Keratinocyte (primary cell): ENCODE measurements around the gene FAM53B. TPM values are rescaled to one million over a fixed set of nuclear protein-coding genes. Genes with fewer than 3 reads are reported as not detected.

ENCODE experiments used
- DNase-seq: peaks from one replicate; pipeline ENCODE4 v3.0.0-alpha.2; 2011; ENCODE audit warnings: low read depth, missing footprints, low spot score
- FAIRE-seq: peaks from 2 replicates; lab custom pipeline; 2011; peaks lifted over from hg19 to GRCh38; lab: Jason Lieb, UNC
- H2AFZ ChIP-seq: 2 replicates; pipeline ENCODE4 v1.6.0; 2012; ENCODE audit warnings: low read length, control low read depth, inconsistent platforms; ENCODE audit not compliant: control insufficient read depth
- H3K27ac ChIP-seq: 2 replicates; pipeline ENCODE4 v1.5.1; 2011; ENCODE audit warnings: low read length; ENCODE audit not compliant: control insufficient read depth, insufficient read depth
- H3K27me3 ChIP-seq: 3 replicates; pipeline ENCODE4 v1.6.0; 2011; ENCODE audit warnings: low read length; ENCODE audit not compliant: control insufficient read depth, insufficient read depth; ENCODE audit errors: extremely low read depth
- H3K36me3 ChIP-seq, 2 experiments: 2 replicates in 1 of 2; 3 replicates in 1 of 2; pipeline ENCODE4 v1.5.1; 2011; ENCODE audit warnings: low read length in 2 of 2, mild to moderate bottlenecking in 1 of 2; ENCODE audit not compliant: control insufficient read depth in 2 of 2, insufficient read depth in 2 of 2; ENCODE audit errors: extremely low read depth in 1 of 2
- H3K4me1 ChIP-seq: 3 replicates; pipeline ENCODE4 v1.5.1; 2011; ENCODE audit warnings: low read length; ENCODE audit not compliant: control insufficient read depth, insufficient read depth; ENCODE audit errors: extremely low read depth
- H3K4me2 ChIP-seq: 3 replicates; pipeline ENCODE4 v1.6.0; 2011; ENCODE audit warnings: low read depth, low read length; ENCODE audit not compliant: control insufficient read depth, insufficient read depth; ENCODE audit errors: extremely low read depth
- H3K4me3 ChIP-seq, 3 experiments: fragments of 200-600 bp in 1 of 3; sonication (generic) in 1 of 3; 2 replicates in 2 of 3; 3 replicates in 1 of 3; pipeline ENCODE4 v1.5.1; 2011 to 2016; ENCODE audit warnings: low read length in 3 of 3, mild to moderate bottlenecking in 3 of 3, control low read depth in 2 of 3, inconsistent platforms in 1 of 3, low read depth in 1 of 3, mixed read lengths in 1 of 3, mixed run types in 1 of 3, moderate library complexity in 1 of 3; ENCODE audit not compliant: control insufficient read depth in 2 of 3, insufficient read depth in 2 of 3; ENCODE audit errors: extremely low read depth in 1 of 3
- H3K79me2 ChIP-seq: 2 replicates; pipeline ENCODE4 v1.6.0; 2012; ENCODE audit warnings: low read length; ENCODE audit not compliant: control insufficient read depth, insufficient read depth
- H3K9ac ChIP-seq: 3 replicates; pipeline ENCODE4 v1.6.0; 2011; ENCODE audit warnings: low read length; ENCODE audit not compliant: control insufficient read depth, insufficient read depth; ENCODE audit errors: extremely low read depth
- H3K9me1 ChIP-seq: 3 replicates; pipeline ENCODE4 v1.6.0; 2011; ENCODE audit warnings: low read length; ENCODE audit not compliant: control insufficient read depth, insufficient read depth; ENCODE audit errors: extremely low read depth
- H3K9me3 ChIP-seq: 2 replicates; pipeline ENCODE4 v1.5.1; 2012; ENCODE audit warnings: low read depth, low read length; ENCODE audit not compliant: control insufficient read depth
- H4K20me1 ChIP-seq: 3 replicates; pipeline ENCODE4 v1.6.0; 2011; ENCODE audit warnings: low read length; ENCODE audit not compliant: control insufficient read depth, insufficient read depth; ENCODE audit errors: extremely low read depth
- EZH2 ChIP-seq: IDR thresholded peaks from one replicate; pipeline ENCODE4 v1.6.1; 2012; ENCODE audit warnings: inconsistent platforms, mild to moderate bottlenecking, low read length, moderate library complexity
- dilution Hi-C: fragments of 300-500 bp; cut with MboI; formaldehyde crosslinking; loops from one replicate; pipeline ENCODE4 v1.7.0; 2020; ENCODE audit warnings: low sequenced_read_pairs; ENCODE audit not compliant: extremely low pct_ligation_motif_present
- polyA plus RNA-seq, 5 experiments: library from polyadenylated mRNA; depleted of rRNA in 3 of 5; stranded (reverse) in 3 of 5; stranded (forward) in 1 of 5; unstranded in 1 of 5; fragments of >200 nt; gene quantifications; 1 replicate in 1 of 5; 2 replicates in 3 of 5; 3 replicates in 1 of 5; pipeline versions ENCODE4 v1.2.1 to v1.2.3, GENCODE V29; 2011 to 2012; ENCODE audit warnings: missing spikeins in 2 of 5, low read depth in 1 of 5, low replicate concordance in 1 of 5
- TF ChIP-seq, protein P1 (sequence below), 3 experiments: IDR thresholded peaks in 1 of 3; conservative IDR thresholded peaks in 1 of 3; optimal IDR thresholded peaks in 1 of 3; 2 replicates in 2 of 3; 3 replicates in 1 of 3; pipeline versions ENCODE3 to v1.5.1; 2011; ENCODE audit warnings: low read length in 3 of 3, mild to moderate bottlenecking in 3 of 3, moderate library complexity in 2 of 3, control low read depth in 1 of 3, inconsistent platforms in 1 of 3; ENCODE audit not compliant: insufficient read depth in 2 of 3; ENCODE audit errors: extremely low read depth in 1 of 3

Gene FAM53B
- polyA plus RNA-seq, 1 donor (not counting 4 experiments of a cell fraction or from before 2014, with no cell fraction given) = 8.6 TPM

DNA sequence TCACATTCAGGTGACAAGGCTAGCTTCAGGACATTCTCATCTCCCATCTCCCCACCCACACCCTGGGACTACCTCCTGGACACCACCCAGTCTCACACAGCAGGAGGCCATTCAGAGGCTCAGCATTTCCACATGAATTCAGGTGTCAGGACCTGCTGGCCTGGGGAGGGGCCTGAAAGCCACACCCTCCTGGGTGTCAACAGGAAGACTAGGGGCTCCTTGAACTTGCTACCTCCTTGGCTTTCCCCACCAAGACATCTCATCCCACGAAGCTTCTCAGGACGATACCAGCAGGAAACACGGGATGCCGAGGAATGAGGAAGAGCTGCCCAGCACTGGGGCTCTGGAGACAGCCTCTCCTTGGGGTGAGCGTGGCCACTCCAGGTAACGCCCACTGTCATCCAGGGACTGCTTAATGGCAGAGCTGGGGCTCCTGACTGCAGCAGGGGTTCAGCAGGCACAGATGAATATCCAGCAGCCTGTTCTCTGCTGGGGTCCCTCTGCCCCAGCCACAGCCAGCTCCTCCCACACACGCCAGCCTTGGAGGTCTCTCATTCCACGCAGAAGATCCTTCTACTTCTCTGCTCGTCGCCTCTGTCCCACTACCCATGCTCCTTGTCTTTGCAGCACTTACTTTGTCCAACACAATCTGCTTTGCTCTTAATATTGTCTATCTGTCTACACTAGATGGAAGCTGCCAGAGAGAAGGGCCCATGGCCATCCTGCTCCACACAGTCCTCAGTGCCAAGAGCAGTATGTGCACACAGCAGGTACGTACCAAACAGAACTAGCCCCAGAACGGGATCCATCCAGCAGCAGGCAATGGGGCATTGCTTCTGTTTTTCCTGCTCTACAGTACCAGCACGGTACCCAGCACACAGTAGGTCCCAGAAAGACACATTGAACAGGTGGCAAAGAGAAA is 88.7 kb downstream of the FAM53B start:
- no peak for DNase-seq
- no peak for FAIRE-seq
- Histone ChIP-seq H3K27me3 (no peaks in the 10 kb centered on the region), H2AFZ (no peak overlapping the region), H3K4me1 (peaks cover 27% of the 10 kb centered on the region), H3K36me3 (peaks cover 2 to 7% of the 10 kb centered on the region in 2 experiments), H3K9ac (peak overlapping the region; percentile 77), H3K4me3 (peak overlapping the region in 1 of 3 experiments; percentile 9), H3K9me3 (no peaks in the 10 kb centered on the region), H4K20me1 (no peaks in the 10 kb centered on the region), H3K4me2 (peak overlapping the region; percentile 72), H3K27ac (peak overlapping the region; percentile 89), H3K79me2 (peaks cover 15% of the 10 kb centered on the region), H3K9me1 (no peaks in the 10 kb centered on the region)
- dilution Hi-C loops = no loop called here
- no peak for TF ChIP-seq EZH2
- TF ChIP-seq, protein P1, sequence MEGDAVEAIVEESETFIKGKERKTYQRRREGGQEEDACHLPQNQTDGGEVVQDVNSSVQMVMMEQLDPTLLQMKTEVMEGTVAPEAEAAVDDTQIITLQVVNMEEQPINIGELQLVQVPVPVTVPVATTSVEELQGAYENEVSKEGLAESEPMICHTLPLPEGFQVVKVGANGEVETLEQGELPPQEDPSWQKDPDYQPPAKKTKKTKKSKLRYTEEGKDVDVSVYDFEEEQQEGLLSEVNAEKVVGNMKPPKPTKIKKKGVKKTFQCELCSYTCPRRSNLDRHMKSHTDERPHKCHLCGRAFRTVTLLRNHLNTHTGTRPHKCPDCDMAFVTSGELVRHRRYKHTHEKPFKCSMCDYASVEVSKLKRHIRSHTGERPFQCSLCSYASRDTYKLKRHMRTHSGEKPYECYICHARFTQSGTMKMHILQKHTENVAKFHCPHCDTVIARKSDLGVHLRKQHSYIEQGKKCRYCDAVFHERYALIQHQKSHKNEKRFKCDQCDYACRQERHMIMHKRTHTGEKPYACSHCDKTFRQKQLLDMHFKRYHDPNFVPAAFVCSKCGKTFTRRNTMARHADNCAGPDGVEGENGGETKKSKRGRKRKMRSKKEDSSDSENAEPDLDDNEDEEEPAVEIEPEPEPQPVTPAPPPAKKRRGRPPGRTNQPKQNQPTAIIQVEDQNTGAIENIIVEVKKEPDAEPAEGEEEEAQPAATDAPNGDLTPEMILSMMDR (optimal IDR thresholded peaks at IDR 0.05 in 1 of 3, IDR thresholded peaks at IDR 0.05 in 1 of 3, conservative IDR thresholded peaks at IDR 0.05 in 1 of 3; ENCODE audit: extremely low read depth in 1 of 3, insufficient read depth in 2 of 3, low read length in 3 of 3) = no peak

DNA sequence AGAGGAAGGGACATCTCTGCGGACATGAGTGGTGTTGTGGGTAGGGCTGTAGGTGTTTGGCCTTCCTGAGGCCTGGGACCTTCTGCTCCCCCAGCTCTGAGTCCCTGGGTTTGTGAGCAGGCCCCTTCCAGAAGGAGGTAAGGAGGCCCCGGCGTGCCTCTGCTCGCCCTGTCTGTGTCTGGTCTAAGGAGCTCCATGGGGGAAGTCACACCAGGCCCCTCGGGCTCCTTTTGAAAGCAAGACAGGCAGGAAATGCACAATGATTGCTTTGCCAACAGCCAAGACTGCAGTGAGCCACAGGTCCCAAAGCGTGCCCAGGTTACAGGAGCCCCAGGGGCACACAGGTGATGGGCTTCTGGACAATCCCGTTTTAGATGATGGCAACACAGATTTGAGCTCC is 89.5 kb downstream of the FAM53B start:
- peak; percentile 64 for DNase-seq
- H3K27ac ChIP-seq = peak overlapping the region; percentile 89
- H3K4me1 ChIP-seq = peaks cover 28% of the 10 kb centered on the region
- peaks cover 14% of the 10 kb centered on the region for H3K79me2 ChIP-seq
- peaks cover 0 to 7% of the 10 kb centered on the region in 2 experiments for H3K36me3 ChIP-seq
- no peak for TF ChIP-seq EZH2
- TF ChIP-seq, protein P1 (optimal IDR thresholded peaks at IDR 0.05 in 1 of 3, IDR thresholded peaks at IDR 0.05 in 1 of 3, conservative IDR thresholded peaks at IDR 0.05 in 1 of 3; ENCODE audit: extremely low read depth in 1 of 3, insufficient read depth in 2 of 3, low read length in 3 of 3) = no peak
- H3K27me3 ChIP-seq = no peaks in the 10 kb centered on the region
- H3K9me3 ChIP-seq = no peaks in the 10 kb centered on the region
- H4K20me1 ChIP-seq = no peaks in the 10 kb centered on the region
- FAIRE-seq = peak; percentile 89
- dilution Hi-C loops = no loop called here
- peak overlapping the region; percentile 72 for H3K4me2 ChIP-seq
- peak overlapping the region; percentile 77 for H3K9ac ChIP-seq
- peak overlapping the region; percentile 81 for H2AFZ ChIP-seq
- H3K4me3 ChIP-seq = peak overlapping the region in 1 of 3 experiments; percentile 11
- H3K9me1 ChIP-seq = no peaks in the 10 kb centered on the region
